ENCODE results near the gene BHLHE40. TPM values are rescaled to one million over a fixed set of nuclear protein-coding genes. Genes with fewer than 3 reads are reported as not detected.
A peak's percentile ranks its signal among the peaks of the same experiment; 100 is the strongest.

BHLHE40 gene
- total and polyA plus RNA-seq, 2 experiments from 2014 or later, result 1.7 to 2.2 TPM

DNA sequence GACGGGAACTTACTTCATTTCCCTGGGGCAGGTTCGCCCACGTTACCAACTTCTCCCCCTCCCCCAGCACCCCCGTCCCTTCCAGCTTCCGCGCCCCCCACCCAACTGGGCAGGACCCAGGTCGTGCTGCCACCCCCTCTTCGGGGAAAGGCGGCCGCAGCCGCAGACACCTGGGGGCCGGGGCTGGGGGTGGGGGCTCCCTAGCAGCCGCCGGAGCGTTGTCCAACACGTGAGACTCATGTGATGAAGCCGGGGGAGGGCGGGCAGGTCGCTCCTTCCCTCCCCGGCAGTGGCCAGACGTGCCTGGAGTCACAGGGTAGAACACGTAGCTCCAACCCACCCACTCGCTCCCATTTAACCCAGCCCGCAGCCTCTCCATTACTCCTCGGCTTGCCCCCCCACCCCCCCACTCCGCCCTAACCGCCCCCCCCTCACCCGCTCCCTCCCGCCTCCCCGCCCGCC lies 240 bp upstream of the BHLHE40 start:
- peak overlapping the region; percentile 91 for H3K4me3 ChIP-seq
- DNase-seq (ENCODE audit: low spot score) (peak; percentile 72), ATAC-seq (peak; percentile 11)
- no peak for TF ChIP-seq JUNB (IDR thresholded peaks at IDR 0.05; ENCODE audit: unreplicated experiment)
- TF ChIP-seq NANOG (IDR thresholded peaks at IDR 0.05; ENCODE audit: borderline replicate concordance), result no peak
- no peak for TF ChIP-seq EZH2phosphoT487 (IDR thresholded peaks at IDR 0.05; ENCODE audit: unreplicated experiment)
- no peak for TF ChIP-seq CREB1 (CRISPR knock-in tag; IDR thresholded peaks at IDR 0.05; ENCODE audit: low read depth)
- TF ChIP-seq POLR2AphosphoS5 (IDR thresholded peaks at IDR 0.05; ENCODE audit: low read depth), result no peak
- no peak for TF ChIP-seq ZNF462 (CRISPR knock-in tag; IDR thresholded peaks at IDR 0.05)
- TF ChIP-seq, protein P1, sequence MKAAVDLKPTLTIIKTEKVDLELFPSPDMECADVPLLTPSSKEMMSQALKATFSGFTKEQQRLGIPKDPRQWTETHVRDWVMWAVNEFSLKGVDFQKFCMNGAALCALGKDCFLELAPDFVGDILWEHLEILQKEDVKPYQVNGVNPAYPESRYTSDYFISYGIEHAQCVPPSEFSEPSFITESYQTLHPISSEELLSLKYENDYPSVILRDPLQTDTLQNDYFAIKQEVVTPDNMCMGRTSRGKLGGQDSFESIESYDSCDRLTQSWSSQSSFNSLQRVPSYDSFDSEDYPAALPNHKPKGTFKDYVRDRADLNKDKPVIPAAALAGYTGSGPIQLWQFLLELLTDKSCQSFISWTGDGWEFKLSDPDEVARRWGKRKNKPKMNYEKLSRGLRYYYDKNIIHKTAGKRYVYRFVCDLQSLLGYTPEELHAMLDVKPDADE (IDR thresholded peaks at IDR 0.05), result no peak
- TF ChIP-seq ZNF331 (CRISPR knock-in tag; IDR thresholded peaks at IDR 0.05; ENCODE audit: low read depth), result no peak
- no peak for TF ChIP-seq STAT1 (IDR thresholded peaks at IDR 0.05; ENCODE audit: unreplicated experiment)
- TF ChIP-seq EZH2 (IDR thresholded peaks at IDR 0.05; ENCODE audit: low read depth, unreplicated experiment), result no peak
- TF ChIP-seq ZNF114 (CRISPR knock-in tag; IDR thresholded peaks at IDR 0.05), result no peak
- TF ChIP-seq CTCF (conservative IDR thresholded peaks at IDR 0.05; ENCODE audit: low read depth in 2 of 2), result no peak
- TF ChIP-seq REST (IDR thresholded peaks at IDR 0.05; ENCODE audit: unreplicated experiment), result no peak
- H2AFZ ChIP-seq, result no peak overlapping the region
- H3K4me1 ChIP-seq (ENCODE audit: insufficient read depth), result peaks cover 19% of the 10 kb centered on the region
- no peak overlapping the region for H3K27ac ChIP-seq (ENCODE audit: low read depth)
- H3F3A ChIP-seq (replicated peaks; ENCODE audit: low read depth), result peaks cover 18% of the 10 kb centered on the region
- Mint-ChIP-seq H3K4me3 (peak overlapping the region; percentile 88), H3K4me1 (peaks cover 26% of the 10 kb centered on the region), H3K27me3 (ENCODE audit: insufficient read depth, low read depth, poor library complexity) (peaks cover 47% of the 10 kb centered on the region), H3K27ac (no peak overlapping the region), H3K36me3 (ENCODE audit: low read depth) (peaks cover 4% of the 10 kb centered on the region; the same call in 2 of the 3 replicates), H3K9me3 (0 out of 3 replicates have a peak, but pooled peaks cover 5% of the 10 kb centered on the region)
- peak overlapping the region; percentile 99 for H3K4me2 ChIP-seq
- no peaks in the 10 kb centered on the region for H3K79me2 ChIP-seq (replicated peaks; ENCODE audit: insufficient read depth)
- H3K27me3 ChIP-seq (ENCODE audit: insufficient read depth), result peaks cover 53% of the 10 kb centered on the region
- H3K36me3 ChIP-seq (ENCODE audit: insufficient read depth), result no peaks in the 10 kb centered on the region
- H3K9me2 ChIP-seq (ENCODE audit: insufficient read depth), result no peaks in the 10 kb centered on the region
- no peaks in the 10 kb centered on the region for H4K20me1 ChIP-seq (replicated peaks; ENCODE audit: insufficient read depth)
